Astrocyte of the spinal cord (primary cell): Measurements from ENCODE around the gene PCDHGB5.
"Not testable (repeated sequence)": the region's sequence is repeated elsewhere in the genome, so short reads cannot be mapped to it uniquely, and the experiment has no call there.

Experiments
- DNase-seq: peaks from one replicate; pipeline ENCODE4 v3.0.0; 2011; ENCODE audit warnings: low read depth, low spot score
- H3K4me3 ChIP-seq: 2 replicates; pipeline ENCODE4 v1.5.1; 2011; ENCODE audit warnings: low read depth, mild to moderate bottlenecking, low read length, moderate library complexity
- CTCF ChIP-seq: IDR thresholded peaks from 2 replicates; pipeline ENCODE4 v1.5.1; 2012; ENCODE audit warnings: low read depth, mild to moderate bottlenecking, low read length, inconsistent platforms
- in situ Hi-C: cut with HindIII; loops from 2 replicates; pipeline ENCODE4 v1.10.0; 2017; ENCODE audit warnings: low sequenced_read_pairs

The PCDHGB5 gene

DNA sequence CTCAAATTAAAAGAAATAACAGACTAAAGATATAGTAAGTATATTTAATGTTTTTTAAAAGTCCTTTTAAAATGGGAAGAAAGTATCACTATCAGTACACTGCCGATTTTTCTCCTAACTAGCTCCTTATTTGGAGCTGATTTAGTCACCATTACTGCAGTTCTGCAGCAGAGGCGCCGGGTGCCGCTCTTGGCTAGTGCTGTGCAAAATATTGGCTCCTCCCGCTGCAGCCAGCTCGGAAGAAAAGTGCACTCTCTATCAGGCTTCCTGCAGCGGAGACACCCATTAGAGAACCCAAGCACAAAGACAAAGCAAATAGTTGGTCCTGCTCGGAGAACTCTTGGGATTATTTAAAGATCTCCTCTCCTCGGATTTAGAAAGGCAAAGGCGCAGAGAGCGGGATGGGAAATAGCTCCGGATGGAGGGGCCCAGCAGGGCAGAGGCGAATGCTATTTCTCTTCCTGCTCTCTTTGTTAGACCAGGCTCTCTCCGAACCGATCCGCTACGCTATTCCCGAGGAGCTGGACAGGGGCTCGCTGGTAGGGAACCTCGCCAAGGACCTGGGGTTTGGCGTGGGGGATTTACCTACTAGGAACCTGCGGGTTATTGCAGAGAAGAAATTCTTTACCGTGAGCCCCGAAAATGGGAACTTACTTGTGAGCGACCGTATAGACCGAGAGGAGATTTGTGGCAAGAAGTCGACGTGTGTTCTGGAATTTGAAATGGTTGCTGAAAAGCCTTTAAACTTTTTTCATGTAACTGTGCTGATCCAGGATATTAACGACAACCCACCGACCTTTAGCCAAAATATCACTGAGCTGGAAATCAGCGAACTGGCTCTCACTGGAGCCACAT is 27.5 kb upstream of the PCDHGB5 start, which contains the start of gene PCDHGB3:
PCDHGB3 (plus strand) TSS at position 249 of the 855 bp plus-strand sequence; CDS start at position 402, 153 bp downstream.
- peak; percentile 68 for DNase-seq
- peak within 1 kb of the TSS; percentile 38 for H3K4me3 ChIP-seq
- peak; percentile 57 for TF ChIP-seq CTCF
- in situ Hi-C loops: no loop called here

- no peak overlapping the region for H3K4me3 ChIP-seq
- no peak for TF ChIP-seq CTCF
- in situ Hi-C loops: no loop called here
- no peak for DNase-seq
Observed at GRCh38 chr5:141371572-141372475, 25.9 kb upstream of the PCDHGB5 start.

- DNase-seq: peak; percentile 48
- in situ Hi-C loops: no loop called here
- H3K4me3 ChIP-seq: peak within 1 kb of the TSS; percentile 38
- TF ChIP-seq CTCF: peak; percentile 58
Observed at GRCh38 chr5:141373673-141374317, 24.0 kb upstream of the PCDHGB5 start, which contains the start of gene PCDHGA6. PCDHGA6 (plus strand) TSS chr5:141373891; CDS start chr5:141374084, 193 bp downstream.

DNA sequence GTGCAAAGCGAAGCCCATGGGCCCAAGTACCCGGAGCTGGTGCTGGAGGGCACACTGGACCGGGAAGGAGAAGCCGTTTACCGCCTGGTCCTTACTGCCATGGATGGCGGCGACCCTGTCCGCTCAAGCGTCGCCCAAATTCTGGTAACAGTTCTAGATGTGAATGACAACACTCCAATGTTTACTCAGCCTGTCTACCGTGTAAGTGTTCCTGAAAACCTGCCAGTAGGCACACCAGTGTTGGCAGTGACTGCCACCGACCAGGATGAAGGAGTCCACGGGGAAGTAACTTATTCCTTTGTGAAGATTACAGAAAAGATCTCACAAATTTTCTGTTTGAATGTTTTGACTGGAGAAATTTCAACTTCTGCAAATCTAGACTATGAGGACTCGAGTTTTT is 23.1 kb upstream of the PCDHGB5 start:
- in situ Hi-C loops: no loop called here

GRCh38 chr5:141375444-141376155 is 22.1 kb upstream of the PCDHGB5 start:
- H3K4me3 ChIP-seq, in situ Hi-C loops, DNase-seq: not testable (repeated sequence)

More for the DNA sequence above, 23.1 kb upstream of the PCDHGB5 start:
- no peak for TF ChIP-seq CTCF
- no peak for DNase-seq
- H3K4me3 ChIP-seq: no peak overlapping the region

- TF ChIP-seq CTCF: peak; percentile 59
- in situ Hi-C loops: no loop called here
- peak; percentile 56 for DNase-seq
- H3K4me3 ChIP-seq: peak within 1 kb of the TSS; percentile 46
Observed at GRCh38 chr5:141382469-141383294, 15.1 kb upstream of the PCDHGB5 start, which contains the start of gene PCDHGA7. PCDHGA7 (plus strand) TSS chr5:141382742; CDS start chr5:141382900, 158 bp downstream.
